ENCODE data around the gene IKBKG.

- TF ChIP-seq TARDBP (IDR thresholded peaks at IDR 0.05): no peak
- TF ChIP-seq BHLHE40 (IDR thresholded peaks at IDR 0.05; ENCODE audit: borderline replicate concordance): no peak
- no peak for TF ChIP-seq FOXK2 (IDR thresholded peaks at IDR 0.05)
- TF ChIP-seq FOXM1 (IDR thresholded peaks at IDR 0.05; ENCODE audit: borderline replicate concordance): no peak
- no peak for TF ChIP-seq HDGF (IDR thresholded peaks at IDR 0.05; ENCODE audit: borderline replicate concordance)
- no peak for TF ChIP-seq SUZ12 (IDR thresholded peaks at IDR 0.05)
- TF ChIP-seq PKNOX1 (IDR thresholded peaks at IDR 0.05): no peak
These were observed 45.8 kb downstream of the IKBKG start for GRCh38 chrX:154593201-154593600.
